GM12864 (cell line): ENCODE measurements around the gene CEBPB.

Experiments
- DNase-seq: peaks from one replicate; pipeline ENCODE4 v3.0.0-alpha.2; 2011; ENCODE audit warnings: low read depth
- H3K4me3 ChIP-seq: 2 replicates; pipeline ENCODE4 v1.5.1; 2011; ENCODE audit warnings: mild to moderate bottlenecking, low read depth, low read length, control low read depth
- TF ChIP-seq, protein P1 (sequence below): IDR thresholded peaks from 2 replicates; pipeline ENCODE4 v1.5.1; 2011; ENCODE audit warnings: low read depth, mild to moderate bottlenecking, moderate library complexity, low read length, control low read depth, inconsistent platforms; ENCODE audit errors: missing control alignments

CEBPB gene

DNA sequence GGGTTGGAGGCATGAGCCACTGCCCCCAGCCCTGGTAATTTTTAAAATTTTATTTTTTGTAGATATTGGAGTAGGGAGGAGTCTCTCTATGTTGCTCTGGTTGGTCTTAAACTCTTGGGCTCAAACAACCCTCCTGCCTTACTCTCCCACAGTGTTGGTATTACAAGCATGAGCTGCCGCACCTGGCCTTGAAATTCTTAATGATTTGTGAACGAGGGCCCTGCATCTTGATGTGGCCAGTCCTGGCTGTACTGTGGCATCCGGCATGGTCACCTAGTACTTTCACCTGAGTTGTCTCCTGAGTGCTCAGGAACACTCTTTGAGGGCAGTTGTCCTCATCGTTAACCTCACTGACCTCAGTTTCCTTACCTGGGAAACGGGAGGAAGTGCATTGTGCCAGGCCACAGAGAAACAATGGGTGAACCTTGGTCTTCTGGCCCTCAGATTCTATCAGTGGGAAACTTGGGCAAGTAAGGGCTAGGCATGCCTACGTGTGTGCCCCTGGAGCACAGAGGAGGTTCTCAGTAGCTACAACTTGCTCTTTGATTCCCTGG lies 19.5 kb downstream of the CEBPB start:
- TF ChIP-seq, protein P1, sequence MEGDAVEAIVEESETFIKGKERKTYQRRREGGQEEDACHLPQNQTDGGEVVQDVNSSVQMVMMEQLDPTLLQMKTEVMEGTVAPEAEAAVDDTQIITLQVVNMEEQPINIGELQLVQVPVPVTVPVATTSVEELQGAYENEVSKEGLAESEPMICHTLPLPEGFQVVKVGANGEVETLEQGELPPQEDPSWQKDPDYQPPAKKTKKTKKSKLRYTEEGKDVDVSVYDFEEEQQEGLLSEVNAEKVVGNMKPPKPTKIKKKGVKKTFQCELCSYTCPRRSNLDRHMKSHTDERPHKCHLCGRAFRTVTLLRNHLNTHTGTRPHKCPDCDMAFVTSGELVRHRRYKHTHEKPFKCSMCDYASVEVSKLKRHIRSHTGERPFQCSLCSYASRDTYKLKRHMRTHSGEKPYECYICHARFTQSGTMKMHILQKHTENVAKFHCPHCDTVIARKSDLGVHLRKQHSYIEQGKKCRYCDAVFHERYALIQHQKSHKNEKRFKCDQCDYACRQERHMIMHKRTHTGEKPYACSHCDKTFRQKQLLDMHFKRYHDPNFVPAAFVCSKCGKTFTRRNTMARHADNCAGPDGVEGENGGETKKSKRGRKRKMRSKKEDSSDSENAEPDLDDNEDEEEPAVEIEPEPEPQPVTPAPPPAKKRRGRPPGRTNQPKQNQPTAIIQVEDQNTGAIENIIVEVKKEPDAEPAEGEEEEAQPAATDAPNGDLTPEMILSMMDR: no peak

DNA sequence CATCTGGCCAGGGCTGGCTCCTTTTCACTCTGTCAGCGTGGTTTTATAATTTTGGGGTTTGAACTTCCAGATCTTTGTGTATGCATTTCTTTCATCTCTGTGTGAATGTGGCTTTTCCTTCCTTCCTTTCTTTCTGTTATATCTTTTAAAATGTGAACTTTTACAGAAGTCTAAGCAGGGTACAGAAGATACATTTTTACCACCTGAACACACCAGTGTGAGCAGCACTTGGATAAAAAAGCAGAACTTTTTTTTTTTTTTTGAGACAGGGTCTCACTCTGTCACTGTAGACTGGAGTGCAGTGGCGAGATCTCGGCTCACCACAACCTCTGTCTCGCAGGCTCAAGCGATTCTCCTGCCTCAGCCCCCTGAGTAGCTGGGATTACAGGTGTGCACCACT lies 20.5 kb downstream of the CEBPB start:
- H3K4me3 ChIP-seq: no peak overlapping the region
- DNase-seq: no peak
- TF ChIP-seq, protein P1: no peak

More for the DNA sequence above, 19.5 kb downstream of the CEBPB start:
- no peak for DNase-seq
- H3K4me3 ChIP-seq: no peak overlapping the region

DNA sequence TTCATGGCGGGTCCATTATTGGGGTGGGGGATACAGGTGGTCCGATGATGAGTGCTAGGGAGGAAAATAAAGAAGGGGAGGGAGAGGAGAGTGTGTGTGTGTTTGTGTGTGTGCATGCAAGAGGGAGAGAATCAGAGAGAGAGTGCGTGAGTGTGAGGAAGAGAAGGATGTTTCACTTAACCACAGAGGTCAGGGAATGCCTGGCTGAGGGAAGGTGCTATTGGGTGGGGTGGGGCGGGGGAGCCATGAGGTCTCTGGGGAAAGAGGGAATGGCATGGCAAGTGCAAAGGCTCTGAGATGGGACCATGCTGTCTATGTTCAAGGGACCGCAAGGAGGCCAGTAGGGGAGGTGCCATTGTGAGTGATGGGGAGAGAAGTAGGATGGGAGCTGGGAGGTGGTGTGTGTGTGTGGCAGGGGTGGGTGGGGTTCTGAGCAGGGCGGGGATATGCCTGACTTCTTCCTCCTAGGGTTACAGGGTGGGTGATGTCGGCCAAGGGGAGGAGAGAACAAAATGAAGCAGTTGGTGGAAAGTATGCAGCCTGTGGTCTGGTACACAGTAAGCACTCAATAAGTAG lies 23.0 kb downstream of the CEBPB start:
- no peak for DNase-seq
- no peak overlapping the region for H3K4me3 ChIP-seq
- TF ChIP-seq, protein P1: no peak

- no peak overlapping the region for H3K4me3 ChIP-seq
- TF ChIP-seq, protein P1: no peak
- no peak for DNase-seq
Measured at GRCh38 chr20:50214226-50215024, 23.8 kb downstream of the CEBPB start.

- TF ChIP-seq, protein P1: no peak
- no peak overlapping the region for H3K4me3 ChIP-seq
- no peak for DNase-seq
Measured at GRCh38 chr20:50215101-50215690, 24.6 kb downstream of the CEBPB start.

DNA sequence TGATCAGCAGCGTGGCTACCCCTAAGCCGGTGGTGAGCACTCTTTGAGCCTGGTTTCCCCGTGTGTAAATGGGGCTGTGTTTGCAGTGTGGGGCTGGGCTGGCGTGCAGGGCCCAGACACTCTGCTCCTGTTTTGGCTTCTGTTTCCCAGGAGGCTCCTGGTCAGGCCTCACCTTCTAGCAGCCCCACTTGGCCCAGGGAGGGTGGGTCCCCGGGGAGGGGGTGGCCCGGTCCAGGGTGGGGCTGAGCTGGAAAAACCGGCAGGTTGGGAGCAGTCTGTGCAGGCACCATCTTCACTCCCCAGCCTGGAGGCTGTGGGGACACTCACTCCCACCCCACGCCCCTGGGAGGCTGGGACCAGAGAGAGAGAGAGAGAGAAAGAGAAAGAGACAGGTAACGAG lies 25.3 kb downstream of the CEBPB start:
- DNase-seq: no peak
- TF ChIP-seq, protein P1: no peak
- no peak overlapping the region for H3K4me3 ChIP-seq
